SU-DHL-6 (cell line): ENCODE measurements around the gene PLAC8.
A peak's percentile ranks its signal among the peaks of the same experiment; 100 is the strongest.

ENCODE experiments used
- EZH2phosphoT487 ChIP-seq: fragments of 200-600 bp; sonication (generic), shearing (Covaris generic); conservative IDR thresholded peaks from 2 replicates; pipeline ENCODE4 v1.6.1; 2018; ENCODE audit warnings: mild to moderate bottlenecking, antibody characterized with exemption, low read length, moderate library complexity, mixed read lengths
- TF ChIP-seq, protein P1 (sequence below): fragments of 200-600 bp; sonication (generic); IDR thresholded peaks from one replicate; pipeline ENCODE4 v1.5.1; 2017; ENCODE audit warnings: antibody characterized with exemption, mild to moderate bottlenecking, low read length, moderate library complexity; ENCODE audit not compliant: insufficient read depth, poor library complexity, severe bottlenecking

DNA sequence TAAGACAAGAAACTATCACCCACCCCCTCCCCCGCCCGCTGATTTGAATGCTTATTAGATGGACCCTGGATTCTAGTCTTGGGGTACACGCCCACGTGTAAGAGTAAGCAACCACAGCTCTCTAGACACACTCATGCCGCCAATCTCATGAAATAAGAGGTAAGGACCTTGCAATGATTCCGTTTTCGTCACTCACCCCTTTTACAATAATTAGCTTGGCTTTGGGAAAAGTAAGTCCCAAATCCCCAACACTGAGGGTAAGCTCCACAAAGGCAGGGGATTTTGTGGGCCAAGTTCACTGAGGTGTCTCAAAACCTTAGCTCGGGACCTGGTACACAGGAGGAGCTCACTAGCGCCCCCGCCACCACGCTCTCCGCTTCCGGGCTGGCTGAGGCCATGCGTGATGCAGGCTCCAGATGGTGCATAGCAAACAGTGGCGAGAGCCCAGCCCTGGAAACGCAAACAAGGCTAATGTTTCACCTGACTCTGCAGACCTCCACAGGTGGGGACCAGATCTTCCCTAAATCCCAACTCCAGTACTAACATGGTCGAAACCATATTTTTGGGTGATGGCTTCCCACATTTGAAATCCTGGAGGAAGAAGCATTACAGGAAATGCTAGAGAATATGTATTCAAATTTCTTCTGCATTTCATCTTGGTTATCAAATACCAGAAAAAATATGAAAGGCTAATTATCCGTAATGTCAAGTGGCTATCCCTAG is 4.1 kb downstream of the PLAC8 start:
- TF ChIP-seq, protein P1, sequence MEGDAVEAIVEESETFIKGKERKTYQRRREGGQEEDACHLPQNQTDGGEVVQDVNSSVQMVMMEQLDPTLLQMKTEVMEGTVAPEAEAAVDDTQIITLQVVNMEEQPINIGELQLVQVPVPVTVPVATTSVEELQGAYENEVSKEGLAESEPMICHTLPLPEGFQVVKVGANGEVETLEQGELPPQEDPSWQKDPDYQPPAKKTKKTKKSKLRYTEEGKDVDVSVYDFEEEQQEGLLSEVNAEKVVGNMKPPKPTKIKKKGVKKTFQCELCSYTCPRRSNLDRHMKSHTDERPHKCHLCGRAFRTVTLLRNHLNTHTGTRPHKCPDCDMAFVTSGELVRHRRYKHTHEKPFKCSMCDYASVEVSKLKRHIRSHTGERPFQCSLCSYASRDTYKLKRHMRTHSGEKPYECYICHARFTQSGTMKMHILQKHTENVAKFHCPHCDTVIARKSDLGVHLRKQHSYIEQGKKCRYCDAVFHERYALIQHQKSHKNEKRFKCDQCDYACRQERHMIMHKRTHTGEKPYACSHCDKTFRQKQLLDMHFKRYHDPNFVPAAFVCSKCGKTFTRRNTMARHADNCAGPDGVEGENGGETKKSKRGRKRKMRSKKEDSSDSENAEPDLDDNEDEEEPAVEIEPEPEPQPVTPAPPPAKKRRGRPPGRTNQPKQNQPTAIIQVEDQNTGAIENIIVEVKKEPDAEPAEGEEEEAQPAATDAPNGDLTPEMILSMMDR = peak; percentile 46
- no peak for TF ChIP-seq EZH2phosphoT487
